H1 (cell line): Measurements from ENCODE around the gene HIC1. TPM values are rescaled to one million over a fixed set of nuclear protein-coding genes. Genes with fewer than 3 reads are reported as not detected.

Experiments
- CEBPB ChIP-seq: IDR thresholded peaks from 2 replicates; pipeline ENCODE4 v1.6.1; 2012; ENCODE audit warnings: low read depth, low read length
- SP1 ChIP-seq: IDR thresholded peaks from 2 replicates; pipeline ENCODE4 v1.6.1; 2011; ENCODE audit warnings: low read depth, low read length
- SP4 ChIP-seq: IDR thresholded peaks from 2 replicates; pipeline ENCODE4 v1.6.1; 2012; ENCODE audit warnings: low read length, inconsistent platforms
- polyA plus RNA-seq, 7 experiments: library from polyadenylated mRNA; depleted of rRNA in 3 of 7; stranded (reverse) in 5 of 7; unstranded in 2 of 7; fragments of >200 nt in 5 of 7; fragments of 200-250 nt in 2 of 7; gene quantifications; 1 replicate in 5 of 7; 2 replicates in 1 of 7; 4 replicates in 1 of 7; pipeline versions ENCODE4 v1.2.1 to v1.2.3, GENCODE V29; 2011 to 2013; ENCODE audit warnings: missing spikeins in 2 of 7, mixed read lengths in 2 of 7
- total RNA-seq: library from RNA; stranded (reverse); fragmentation: NEBNext Ultra II Directional; extraction: Animal tissue kit (Norgen Biotek cat#: 25700); gene quantifications from 2 replicates; pipeline ENCODE4 v1.2.1, GENCODE V29; 2021

The HIC1 gene
- total and polyA plus RNA-seq, 2 of the 8 experiments (the other 6 are each of a cell fraction or from before 2014, with no cell fraction given) = 0.06 to 0.09 TPM

DNA sequence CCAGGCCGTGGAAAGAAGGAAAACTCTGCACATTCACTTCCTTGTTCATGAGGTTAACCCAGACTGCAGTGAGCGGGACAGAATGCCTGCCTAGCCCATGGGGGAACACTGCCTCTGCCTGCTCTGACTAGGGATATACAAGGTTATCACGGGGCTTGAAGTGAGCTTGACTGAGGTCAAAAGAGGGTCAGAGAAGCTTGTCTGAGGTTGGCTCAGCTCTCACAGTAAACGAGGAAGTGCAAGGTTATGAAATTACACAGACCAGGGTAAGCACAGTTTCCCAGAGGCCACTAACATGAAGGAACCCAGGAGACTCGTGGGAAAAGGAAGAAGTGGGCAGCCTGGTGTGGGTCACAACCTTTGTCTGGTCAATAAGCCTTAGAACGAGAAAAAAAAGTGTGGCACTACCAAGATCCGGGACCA is 28.7 kb downstream of the HIC1 start (continued):
- TF ChIP-seq SP1 (no peak), SP4 (no peak), CEBPB (no peak)
